GM20431 (cell line): ENCODE measurements around the gene CSPG5.

Experiments
- in situ Hi-C: fragments of 300-500 bp; cut with MseI, MboI; formaldehyde crosslinking; loops from one replicate; pipeline ENCODE4 v1.15.0; 2020; ENCODE audit warnings: low sequenced_read_pairs; ENCODE audit not compliant: unreplicated experiment

Gene CSPG5

DNA sequence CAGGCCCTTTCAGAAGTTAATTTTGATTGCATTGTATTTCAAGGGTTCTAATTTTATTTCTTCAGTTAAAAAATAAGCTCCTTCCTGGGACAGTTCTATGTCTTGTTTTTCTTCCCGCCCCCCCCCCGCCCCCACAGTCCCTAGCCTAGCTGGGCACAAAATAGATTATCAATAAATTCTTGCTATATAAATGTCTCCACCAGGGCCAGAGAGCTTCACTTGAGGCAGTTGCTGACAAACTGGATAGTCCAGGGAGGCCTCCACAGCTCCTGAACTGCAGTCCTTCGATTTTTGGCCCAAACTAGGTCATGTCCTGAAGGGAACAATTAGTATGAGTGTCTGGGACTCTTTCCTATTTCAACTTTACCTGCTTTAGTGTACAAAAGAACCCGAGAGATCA, 9.9 kb upstream of the CSPG5 start:
- in situ Hi-C loops = no loop called here

DNA sequence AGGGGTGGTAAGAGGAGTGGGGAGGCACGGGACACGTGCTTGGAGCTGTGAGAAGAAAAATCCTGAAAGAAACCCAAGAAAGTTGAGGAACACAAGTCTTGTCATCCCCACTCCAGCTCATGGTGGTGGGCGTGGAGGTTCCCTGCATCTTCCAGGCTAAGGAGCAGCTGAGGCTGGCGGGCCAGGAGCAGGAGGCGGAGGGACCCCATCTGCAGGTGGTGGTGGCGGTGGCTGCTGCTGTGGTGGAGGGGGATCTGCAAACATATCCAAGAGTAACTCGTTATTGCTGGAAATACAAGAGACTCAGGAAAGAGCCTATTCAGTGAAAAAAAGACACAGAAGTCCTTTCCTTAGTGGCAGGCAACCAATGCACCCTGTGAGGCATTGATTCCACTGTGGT, 9.4 kb upstream of the CSPG5 start:
- in situ Hi-C loops = no loop called here

DNA sequence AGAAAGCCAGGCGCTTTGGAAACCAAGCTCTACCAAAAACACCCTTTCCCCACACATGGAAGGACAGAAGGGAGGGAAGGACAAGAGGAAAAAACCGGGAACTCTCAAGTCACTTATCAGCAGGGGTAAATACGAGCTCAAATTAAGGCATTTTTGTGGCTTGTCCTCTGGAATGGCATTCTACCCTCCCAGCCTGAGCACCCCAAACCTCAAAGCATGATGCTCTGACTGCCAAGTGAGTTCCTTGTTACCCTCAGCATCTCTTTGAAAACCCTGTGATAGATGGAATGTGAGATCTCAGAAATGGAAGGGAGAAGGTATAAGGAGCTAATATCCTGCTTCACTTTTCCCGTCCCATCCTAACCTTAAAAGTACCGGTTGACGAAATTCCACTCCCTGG, 8.1 kb upstream of the CSPG5 start:
- in situ Hi-C loops = no loop called here

DNA sequence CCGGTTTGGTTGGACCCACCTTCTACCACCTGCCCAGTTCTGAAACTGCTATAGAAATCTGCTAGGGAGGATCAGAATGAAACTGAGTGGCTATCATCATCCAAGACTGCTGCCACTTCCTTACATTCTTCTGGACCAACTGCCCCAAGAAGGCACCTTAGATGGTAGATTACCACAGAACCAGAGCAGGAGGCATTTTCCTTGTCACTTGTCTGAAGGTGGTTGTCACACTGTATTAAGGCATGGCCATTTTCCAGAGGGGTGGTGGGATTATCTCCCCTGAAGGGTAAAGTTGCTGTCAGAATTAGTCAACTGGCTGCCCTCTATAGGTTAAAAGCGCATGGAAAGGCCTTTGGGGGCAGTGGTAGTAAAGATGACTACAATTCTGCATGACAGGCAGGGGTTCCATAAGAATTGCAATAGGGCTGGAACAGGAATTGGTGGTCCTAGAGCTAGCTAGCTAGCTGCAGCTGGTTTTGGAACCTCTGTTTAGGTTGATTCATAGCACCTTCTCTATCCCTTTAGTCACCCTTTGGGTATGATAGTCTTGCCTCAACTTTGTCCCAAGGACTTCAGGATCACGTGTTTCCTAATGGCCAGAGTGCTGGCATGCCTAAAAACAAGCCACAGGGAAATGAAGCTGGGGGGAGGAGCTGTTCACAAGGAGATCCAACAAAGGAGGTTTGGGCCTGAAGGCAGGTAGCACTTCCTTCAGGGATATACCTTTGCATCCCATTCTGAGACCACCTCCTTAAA, 4.8 kb upstream of the CSPG5 start:
- in situ Hi-C loops = no loop called here

DNA sequence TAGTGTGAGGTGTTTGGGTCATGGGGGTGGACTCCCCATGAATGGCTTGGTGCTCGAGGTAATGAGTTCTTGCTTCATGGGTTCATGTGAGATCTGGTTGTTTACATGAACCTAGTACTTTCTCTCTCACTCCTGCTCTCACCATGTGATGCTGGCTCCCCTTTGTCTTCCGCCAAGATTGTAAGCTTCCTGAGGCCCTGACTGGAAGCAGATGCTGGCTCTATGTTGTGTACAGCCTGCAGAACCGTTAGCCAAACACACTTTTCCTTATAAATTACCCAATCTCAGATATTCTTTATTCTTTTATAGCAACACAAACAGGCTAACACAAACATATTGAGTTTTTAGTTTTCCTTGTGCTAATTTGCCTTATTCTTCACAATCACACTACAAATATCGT, 3.2 kb upstream of the CSPG5 start:
- in situ Hi-C loops = no loop called here

DNA sequence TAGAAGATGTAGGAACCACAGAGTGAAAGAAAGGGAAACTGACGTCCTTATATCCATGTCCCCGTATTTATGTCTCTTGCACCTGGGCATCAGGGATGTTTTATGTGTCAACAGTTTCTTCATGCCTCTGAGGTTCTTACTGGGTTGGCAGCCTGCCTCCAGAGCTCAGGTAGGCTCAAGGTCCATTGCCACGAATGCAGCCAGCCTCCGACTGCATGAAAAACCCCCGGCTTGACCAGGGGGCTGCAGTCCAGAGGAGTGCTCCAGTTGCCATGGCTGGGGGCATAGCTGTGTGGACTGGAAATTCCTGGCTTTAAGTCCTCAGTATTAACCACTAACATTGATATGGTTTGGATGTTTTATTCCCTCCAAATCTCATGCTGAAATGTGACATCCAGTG, 2.8 kb upstream of the CSPG5 start:
- in situ Hi-C loops = no loop called here

DNA sequence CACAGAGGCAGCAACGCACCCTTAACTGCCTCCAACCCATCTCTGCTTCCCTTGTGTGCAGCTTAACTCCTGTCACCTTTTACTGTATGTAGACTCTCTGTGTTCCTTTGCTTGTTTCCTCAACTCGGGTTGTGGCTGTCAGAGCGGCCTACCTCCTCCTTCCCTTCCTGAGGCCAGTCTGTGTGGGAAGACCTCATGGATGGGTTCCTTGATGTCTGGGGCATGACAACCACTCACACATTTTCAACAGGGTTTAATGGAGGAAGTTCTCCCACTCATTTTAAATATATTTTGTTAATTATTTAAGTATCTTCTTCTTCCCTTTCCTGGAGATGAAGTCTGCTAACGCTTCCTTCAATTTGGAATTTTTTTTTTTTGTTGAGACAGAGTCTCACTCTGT, 1.8 kb upstream of the CSPG5 start:
- in situ Hi-C loops = no loop called here

DNA sequence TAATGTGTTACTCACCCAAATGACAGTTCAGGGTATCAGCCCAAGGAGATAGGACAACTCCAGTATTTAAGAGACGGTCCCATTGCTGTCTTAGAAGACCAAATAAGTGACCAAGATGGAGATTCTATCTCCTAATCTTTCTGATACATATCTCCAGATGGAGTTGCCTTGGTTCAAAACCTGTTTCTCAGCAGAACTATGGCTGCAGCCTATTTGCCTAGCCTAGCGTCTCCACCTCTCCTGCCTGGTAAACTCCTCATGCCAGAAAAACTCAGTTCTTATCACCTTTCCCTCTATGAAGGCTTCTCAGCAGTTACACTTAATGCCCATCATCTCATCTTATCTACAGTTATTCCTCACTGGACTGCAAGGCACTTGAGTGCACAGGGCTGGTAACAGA, 1.2 kb upstream of the CSPG5 start:
- in situ Hi-C loops = no loop called here

DNA sequence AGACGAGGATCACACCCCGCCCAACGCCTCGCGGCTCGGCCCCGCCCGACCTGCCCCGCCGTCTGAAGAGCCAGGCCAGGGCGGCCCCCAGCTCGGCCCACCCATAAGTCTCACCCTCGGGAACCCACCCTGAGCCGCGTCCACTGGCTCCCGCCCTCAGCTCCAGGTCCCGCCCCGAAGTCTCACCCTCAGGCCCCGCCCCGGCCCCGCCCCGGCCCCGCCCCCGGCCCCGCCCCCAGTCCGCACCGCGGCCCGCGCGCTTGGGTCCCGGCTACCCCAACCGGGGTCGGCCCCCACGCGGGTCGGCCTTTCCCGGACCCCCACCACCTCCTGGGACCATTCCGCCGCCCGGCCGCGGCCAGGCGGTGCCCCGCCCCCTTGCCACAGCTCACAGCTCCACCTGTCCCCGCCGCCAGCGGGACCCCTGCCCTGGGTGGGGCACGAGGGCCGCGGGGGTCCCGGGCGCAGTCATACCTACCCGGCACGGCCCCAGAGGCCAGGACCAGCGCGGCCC, 489 bp downstream of the CSPG5 start:
- in situ Hi-C loops = no loop called here

DNA sequence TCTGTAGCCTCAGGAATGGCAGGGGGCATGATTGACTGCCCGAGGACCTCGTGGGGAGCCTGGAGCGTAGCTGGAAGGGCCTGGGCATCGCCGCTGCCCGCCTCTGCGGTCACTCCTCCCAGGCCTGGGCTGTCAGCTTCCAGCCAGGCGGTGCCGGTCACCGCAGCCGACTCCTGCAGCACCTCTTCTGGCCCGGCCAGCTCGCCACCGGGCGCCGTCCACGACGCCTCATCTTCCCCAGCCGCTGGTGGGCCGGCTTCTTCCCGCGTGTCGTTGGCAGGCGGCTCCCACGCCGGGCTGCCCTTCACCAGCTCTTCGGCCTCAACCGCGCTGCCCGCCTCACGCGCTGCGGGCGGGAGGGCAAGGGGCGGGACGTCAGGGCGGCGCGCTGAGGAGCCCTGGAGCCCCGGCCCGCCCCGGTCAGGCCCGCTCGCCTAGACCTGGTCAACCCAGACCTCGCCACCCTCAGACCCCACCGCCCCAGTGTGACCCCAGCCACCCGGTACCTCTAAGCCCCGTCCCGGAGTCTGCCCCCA, 1.0 kb downstream of the CSPG5 start:
- in situ Hi-C loops = no loop called here

DNA sequence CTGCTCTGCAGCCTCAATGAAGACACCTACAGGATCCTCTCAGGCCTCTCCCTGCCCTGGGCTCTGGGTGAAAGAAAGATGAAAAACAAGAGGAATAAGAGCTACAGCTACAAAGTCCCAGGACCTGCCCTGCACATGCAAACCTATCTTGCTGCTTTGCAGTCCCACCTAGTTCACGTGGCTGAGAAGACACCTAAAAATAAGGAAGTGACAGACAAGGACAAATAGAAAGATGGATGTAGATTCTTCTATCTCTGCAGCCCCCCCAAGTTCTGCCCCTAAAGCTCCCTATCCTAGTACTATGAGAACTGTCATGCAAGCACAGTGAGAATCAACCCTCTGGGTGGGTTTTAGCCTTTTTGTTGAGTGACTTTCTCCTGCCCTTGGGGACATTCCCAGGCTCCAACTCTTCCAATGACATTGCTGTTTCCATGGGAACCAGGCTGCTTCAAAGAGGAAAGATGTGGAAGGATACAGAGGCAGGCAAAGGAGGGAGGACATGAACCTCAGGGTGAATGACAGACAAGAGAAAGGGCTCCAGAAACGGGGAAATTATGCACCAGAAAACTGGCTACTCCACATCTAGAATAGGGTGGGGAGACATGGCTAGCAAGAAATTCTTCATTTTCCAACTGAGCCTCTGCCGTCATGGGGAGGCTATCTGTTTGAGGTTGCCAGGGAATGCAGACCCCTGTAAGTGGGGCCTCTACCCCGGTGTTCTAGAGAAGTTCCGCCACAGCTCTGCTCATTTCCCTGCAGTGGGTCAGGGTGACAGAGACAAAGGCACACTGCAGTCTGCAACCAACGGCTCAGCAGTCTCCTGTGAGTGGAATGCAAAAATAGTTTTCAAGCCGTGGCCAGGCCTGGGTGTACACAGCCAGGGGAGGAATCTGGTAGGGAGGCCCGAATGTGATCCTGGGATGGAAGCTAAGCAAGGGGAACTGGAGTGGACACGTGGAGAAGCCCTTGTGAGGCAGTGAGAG, 5.2 kb downstream of the CSPG5 start:
- in situ Hi-C loops = no loop called here

DNA sequence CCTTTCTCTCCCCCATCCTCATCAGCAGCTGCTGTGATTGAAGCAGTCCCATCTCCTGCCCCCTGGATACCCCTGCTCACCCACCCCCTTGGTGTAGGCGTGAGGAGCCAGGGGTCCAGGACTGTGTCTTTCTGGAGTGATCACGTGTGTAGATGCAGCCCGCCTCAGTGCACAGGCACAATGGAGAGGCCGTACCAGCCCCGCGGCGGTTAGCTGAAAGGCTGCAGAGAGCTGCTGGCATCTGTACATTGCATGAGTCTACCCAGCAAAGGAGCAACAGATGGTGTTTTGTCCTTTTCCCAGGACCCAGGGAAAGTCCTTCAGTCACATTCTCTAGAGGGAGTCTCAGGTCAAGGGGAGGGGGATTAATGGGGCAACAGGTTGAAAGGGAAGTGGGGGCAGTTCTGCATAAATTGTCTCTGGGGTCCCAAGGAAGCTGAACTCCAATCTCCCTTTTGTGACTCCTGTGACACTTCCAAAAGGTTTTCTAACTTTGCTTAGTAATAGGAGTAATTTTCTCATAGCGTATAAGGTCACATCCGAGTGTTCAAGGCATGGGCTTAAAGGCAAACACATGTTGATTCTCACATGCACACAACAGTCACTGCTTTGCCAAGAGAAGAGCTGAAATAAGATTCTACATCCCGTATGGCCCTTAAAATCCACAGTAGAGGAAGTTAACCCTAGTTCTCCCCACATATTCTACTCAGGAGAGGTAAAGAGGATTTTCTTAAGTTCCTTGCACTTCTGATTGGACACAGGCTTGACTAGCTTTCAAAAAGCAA, 7.1 kb downstream of the CSPG5 start:
- in situ Hi-C loops = no loop called here

DNA sequence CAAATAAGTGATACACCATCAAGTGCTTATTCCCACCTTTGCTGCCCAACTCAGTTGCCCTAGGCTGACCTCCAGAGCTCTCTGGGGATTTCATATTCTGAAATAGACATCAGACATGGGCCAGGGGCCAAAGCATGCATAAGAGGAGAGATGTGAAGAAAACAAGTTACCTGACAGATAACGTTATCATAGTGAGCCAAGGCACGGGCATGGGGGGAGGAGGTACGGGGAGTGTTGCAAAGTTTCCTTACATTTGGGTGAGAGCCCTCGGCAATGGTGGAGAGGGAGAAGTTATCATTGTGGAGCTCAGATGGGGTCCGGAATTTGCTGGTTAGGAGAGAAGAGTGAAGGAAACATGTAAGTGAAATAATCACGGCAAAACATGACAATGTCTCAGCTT, 9.8 kb downstream of the CSPG5 start:
- in situ Hi-C loops = no loop called here

DNA sequence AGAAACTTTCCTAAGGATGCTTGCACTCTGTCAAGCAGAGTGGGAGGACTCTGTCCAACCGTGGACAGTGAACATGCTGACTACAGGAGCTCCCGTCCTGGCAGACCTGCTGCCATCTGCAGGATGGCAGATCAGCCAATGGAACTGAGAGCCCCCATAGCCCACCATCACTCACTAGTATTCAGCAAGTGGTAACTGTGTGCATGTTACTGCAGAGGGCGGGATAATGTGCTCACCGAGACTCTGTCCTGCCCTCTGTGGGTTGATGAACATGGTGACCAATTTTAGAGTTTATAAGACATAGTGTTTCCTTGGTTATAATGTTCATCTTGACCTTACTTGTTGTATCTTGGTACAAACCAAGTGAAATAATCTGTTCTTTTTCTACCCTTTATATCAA, 11.5 kb downstream of the CSPG5 start:
- in situ Hi-C loops = no loop called here

DNA sequence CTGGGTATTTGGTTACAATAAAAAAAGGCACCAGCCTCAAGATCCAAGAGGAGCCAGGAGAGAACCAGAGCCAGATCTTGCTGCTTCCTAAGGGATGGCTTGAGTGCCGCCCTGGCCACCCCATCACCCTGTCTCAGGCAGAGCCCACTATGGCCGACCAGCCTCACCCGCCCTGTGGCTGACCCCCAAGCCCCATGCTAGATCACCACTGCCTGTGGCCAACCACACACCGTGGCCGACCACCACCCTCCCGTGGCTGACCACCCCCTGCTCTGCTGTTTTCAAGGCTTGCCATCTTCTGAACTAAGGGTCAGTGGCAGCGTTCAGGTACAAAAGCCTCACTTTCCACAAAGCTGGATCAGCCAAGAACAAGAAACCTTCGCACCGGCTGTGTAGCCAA, 12.0 kb downstream of the CSPG5 start:
- in situ Hi-C loops = no loop called here

DNA sequence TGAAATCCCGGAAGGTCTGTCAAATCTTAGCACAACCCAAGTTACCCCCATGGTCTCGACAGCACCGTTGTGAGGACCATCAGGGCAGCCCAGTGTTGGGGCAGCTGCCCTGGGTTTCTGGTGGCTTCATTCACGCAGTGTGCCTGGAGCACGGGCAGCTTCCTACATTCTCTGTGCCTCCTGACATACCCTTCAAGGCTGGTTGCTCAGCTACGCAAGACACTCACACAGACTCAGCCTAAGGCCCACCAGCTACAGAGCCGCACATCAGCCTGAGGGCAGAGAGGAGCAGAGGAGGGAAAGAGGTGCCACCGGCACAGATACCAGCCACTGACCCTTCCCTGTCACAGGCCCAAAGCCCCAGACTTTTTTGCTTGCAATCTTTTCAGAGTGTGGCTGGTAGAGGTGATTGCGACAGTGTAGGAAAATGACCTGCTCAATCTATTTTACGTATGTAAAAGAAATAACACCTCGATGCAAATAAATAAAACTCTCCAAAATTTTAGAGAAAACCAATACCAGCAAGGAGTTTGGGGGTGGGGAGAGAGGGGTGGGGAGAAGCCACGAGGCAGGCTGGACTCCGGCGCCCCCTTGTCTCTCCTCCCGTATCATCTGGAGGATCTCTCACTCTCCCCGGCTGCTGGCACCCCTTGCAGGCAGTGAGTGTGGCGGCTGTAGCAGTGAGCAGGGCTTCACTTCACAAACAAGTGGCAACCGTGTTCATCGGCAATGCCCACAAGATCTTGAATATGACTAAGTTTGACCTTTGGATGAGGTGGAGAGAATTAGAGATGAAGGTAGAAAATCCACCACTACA, 12.7 kb downstream of the CSPG5 start:
- in situ Hi-C loops = no loop called here

DNA sequence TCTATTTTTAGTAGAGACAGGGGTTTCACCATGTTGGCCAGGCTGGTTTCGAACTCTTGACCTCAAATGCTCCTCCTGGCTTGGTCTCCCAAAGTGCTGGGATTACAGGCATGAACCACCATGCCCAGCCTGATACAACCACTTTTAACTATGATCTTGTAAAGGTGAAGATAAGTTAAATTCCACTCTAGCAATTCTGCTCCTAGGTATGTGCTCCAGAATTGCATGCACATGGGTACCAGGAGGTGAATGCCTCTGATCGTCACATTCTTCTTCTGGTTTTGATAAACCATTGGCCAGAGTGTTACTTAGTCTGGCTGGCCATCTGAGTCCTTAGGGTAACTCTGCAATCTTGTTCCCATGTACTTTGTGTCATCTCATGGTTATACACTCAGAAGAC, 22.3 kb downstream of the CSPG5 start:
- in situ Hi-C loops = no loop called here

DNA sequence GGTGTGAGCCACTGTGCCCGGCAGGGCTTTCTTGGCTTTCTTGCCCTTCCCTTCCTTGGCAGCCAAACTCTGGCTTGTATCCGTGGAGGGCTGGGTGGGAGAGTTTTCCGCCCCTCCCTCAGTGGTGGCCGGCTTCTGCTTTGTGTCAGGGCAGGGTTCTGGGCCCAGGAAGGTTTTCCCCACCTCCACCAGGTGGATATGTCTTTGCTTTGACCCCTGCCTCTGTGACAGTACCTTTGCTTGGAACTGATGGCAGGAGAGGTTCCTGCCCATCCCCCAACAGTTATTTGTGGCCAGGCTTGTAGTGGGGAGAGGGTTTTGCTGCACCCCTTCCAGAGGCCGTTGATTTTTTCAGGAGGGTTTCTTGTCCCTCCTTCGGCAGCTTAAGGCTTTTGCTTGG, 24.3 kb downstream of the CSPG5 start:
- in situ Hi-C loops = no loop called here

DNA sequence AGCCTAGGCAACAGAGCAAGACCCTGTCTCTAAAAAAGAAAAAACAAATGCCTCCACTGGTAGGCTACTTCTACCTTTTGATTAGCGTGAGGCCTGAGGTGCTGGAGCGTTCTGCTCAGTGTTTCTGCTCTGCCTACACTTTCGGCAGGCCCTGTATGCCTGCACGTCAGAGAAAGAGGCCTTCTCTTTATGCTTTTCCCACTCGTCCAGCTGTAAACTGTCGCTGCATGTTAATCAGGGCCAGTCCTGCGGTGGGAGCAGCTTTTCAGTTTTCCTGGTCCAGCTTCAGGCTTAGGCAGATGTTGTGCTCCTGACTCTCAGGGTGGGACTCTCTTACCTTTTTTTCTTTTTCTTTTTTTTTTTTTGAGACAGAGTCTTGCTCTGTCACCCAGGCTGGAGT, 25.3 kb downstream of the CSPG5 start:
- in situ Hi-C loops = no loop called here
